Neuron (in vitro differentiated cells): ENCODE results near the gene FGF4.

Experiments used
- H2AFZ ChIP-seq: one replicate; pipeline ENCODE4 v1.6.1; 2013; ENCODE audit warnings: low read depth, mild to moderate bottlenecking, inconsistent platforms, low read length, moderate library complexity
- H3K27me3 ChIP-seq: one replicate; pipeline ENCODE4 v1.6.1; 2013; ENCODE audit warnings: low read length; ENCODE audit not compliant: insufficient read depth
- H3K36me3 ChIP-seq: one replicate; pipeline ENCODE4 v1.6.1; 2013; ENCODE audit warnings: low read length; ENCODE audit not compliant: insufficient read depth
- H3K4me1 ChIP-seq: one replicate; pipeline ENCODE4 v1.6.1; 2013; ENCODE audit warnings: low read length; ENCODE audit not compliant: insufficient read depth
- H3K4me3 ChIP-seq: 2 replicates; pipeline ENCODE4 v1.5.1; 2013; ENCODE audit warnings: mild to moderate bottlenecking, low read length, moderate library complexity
- H3K9me3 ChIP-seq: one replicate; pipeline ENCODE4 v1.6.1; 2013; ENCODE audit warnings: low read length

FGF4 gene

DNA sequence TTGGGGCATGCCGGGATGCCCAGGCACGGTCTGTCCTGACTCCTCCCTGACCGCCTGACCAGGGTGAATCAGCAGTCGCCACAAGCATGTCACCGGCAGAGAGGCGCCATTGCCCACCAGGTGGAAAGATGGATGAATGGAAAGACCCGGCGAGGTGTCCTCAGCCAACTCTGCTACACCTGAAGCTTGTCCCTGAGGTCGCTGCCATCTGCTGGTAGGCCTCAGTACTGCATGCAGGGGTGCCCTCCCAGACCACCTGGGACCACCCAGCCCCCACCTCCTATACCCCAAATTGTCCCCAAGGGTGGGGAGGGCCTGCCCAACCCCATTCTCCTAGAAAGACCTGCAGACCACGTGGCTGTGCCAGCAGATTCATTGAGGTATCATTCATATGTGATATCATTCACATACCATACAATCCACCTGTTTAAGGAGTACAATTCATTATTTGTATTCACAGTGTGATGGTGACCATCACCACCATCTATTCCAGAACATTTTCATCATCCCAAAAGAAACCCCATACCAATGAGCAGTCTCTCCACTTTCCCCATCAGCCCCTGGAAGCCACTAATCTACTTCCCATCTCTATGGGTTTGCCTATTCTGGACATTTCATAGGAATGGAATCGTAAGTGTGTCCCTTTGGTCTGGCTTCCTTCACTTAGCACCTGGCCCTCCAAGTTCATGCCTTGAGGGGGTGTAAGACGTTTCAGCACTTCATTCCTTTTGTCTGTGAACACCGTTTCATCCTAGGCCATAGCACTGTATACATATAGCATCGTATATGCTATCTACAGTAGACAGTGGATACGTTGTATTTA lies 26.6 kb upstream of the FGF4 start:
- Histone ChIP-seq H3K9me3 (no peaks in the 10 kb centered on the region), H3K4me3 (no peak overlapping the region), H2AFZ (no peak overlapping the region), H3K4me1 (no peaks in the 10 kb centered on the region), H3K36me3 (no peaks in the 10 kb centered on the region), H3K27me3 (no peaks in the 10 kb centered on the region)

DNA sequence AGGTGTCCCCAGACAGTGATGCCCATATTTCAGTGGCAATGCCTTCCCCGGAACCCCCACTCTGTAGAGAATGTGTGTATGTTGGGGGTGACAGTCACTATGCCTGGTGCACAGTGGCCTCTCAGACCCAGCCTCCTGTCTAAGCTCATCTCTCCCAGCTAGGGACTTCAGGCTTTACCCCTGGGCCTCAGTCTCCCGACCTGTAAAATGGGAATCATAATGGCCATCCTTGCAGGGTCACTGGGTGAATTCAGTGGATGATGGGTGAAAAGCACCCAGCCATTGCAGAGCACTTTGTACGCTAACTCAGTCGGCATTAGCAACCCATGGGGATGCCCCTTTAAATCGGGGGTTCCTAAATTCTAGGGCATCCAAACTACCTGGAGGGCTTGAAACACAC lies 25.1 kb upstream of the FGF4 start:
- no peaks in the 10 kb centered on the region for H3K27me3 ChIP-seq
- H3K36me3 ChIP-seq: no peaks in the 10 kb centered on the region

DNA sequence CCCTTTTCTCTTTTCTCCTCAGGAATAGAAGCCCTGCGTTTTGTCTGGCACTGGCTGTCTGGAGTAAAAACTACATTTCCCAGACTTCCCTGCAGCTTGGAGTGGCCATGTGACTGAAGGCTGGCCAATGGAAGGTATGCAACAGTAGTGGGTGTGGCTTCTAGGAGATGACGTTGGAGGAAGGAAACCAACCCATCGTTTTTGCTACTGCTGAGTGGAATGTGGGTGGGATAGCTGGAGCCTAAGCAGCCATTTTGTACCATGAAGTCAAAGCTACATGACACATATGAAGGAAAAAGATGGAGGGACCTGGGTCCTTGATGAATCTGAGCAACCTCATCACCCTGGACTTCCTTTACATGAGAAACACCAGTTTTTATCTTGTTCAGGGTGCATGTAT lies 24.4 kb upstream of the FGF4 start:
- H3K9me3 ChIP-seq: no peaks in the 10 kb centered on the region
- H2AFZ ChIP-seq: no peak overlapping the region
- no peaks in the 10 kb centered on the region for H3K4me1 ChIP-seq
- no peak overlapping the region for H3K4me3 ChIP-seq
- H3K36me3 ChIP-seq: no peaks in the 10 kb centered on the region
- H3K27me3 ChIP-seq: no peaks in the 10 kb centered on the region

More for the DNA sequence above, 25.1 kb upstream of the FGF4 start:
- Histone ChIP-seq H3K9me3 (no peaks in the 10 kb centered on the region), H2AFZ (no peak overlapping the region), H3K4me3 (no peak overlapping the region), H3K4me1 (no peaks in the 10 kb centered on the region)

DNA sequence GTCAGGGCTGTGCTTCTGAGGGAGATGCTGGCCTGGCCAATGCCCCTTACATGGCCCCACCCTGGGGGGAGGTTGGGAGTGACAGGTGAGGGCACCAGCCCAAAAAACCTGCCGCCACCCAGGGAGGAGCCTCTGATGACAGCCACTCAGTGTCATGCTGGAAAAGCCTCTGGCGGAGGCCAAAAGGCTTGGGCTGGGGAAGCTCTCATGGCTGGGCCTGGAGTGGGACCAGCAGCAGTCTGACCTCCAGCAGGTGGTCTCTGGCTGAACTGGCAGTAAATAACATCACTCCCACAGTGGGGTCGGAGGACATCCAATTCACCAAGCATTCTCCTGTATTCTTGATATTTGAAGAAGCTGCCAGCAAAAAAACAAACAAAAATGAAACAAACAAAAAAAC lies 24.0 kb upstream of the FGF4 start:
- no peaks in the 10 kb centered on the region for H3K9me3 ChIP-seq
- no peak overlapping the region for H3K4me3 ChIP-seq
- H3K36me3 ChIP-seq: no peaks in the 10 kb centered on the region
- no peak overlapping the region for H2AFZ ChIP-seq
- no peaks in the 10 kb centered on the region for H3K4me1 ChIP-seq
- no peaks in the 10 kb centered on the region for H3K27me3 ChIP-seq

DNA sequence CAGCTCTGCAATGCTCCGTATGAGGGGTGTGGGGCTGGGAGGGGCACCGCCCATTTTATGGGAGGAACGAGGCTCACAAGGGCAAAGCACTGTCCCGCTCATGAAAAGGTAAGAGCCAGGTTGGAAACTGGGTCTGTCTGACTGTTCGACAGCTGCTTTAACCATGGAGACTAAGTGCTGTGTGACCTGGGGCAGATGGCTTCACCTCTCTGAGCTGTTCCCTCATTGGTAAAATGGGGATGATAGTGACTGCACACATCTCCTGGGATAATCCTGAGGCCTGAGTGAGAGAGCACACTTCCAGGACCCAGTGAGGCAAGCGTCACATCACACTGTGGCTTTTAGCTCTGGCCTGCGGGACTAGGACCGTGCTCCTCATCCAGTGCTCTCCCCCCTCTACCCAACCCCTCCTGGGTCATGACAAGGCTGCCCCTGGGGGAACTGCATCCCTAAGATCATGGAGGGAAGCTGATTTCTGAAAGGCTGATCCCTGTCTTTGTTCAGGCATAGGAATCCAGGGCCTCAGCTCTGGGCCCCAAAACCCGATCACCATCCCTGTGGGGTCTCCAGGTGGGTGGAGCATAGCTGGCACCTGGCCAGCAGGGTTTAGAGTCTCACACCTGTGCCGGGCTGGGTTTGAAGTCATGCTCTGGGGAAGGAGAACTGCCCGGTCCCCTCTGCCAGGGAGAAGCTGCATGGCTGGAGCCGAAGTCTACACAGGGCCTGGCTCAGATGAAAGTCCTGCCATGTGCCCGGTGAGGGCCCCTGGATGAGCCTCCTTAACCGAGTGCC lies 22.8 kb upstream of the FGF4 start:
- Histone ChIP-seq H3K27me3 (no peaks in the 10 kb centered on the region), H2AFZ (no peak overlapping the region), H3K9me3 (no peaks in the 10 kb centered on the region), H3K36me3 (no peaks in the 10 kb centered on the region), H3K4me3 (no peak overlapping the region), H3K4me1 (no peaks in the 10 kb centered on the region)

DNA sequence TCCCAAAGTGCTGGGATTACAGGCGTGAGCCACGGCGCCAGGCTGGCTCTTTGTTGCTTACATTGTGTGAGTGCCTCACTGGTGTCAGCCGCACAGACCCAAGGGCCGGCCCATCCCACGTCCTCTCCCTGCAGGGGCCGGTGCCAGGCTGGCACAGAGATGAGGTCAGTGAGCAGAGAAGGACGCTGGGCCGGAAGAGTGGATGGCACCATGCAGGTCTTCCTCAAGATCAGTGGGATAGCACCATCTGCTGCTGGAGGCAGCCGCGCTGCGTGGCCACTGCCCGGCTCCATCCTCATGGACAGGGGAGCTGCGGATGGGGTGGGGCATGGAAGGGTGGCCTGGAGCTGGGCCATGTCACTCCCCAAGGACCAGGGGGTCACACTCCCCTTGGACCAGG lies 22.0 kb upstream of the FGF4 start:
- H3K4me1 ChIP-seq: no peaks in the 10 kb centered on the region
- no peak overlapping the region for H3K4me3 ChIP-seq
- no peaks in the 10 kb centered on the region for H3K36me3 ChIP-seq
- H2AFZ ChIP-seq: no peak overlapping the region
- no peaks in the 10 kb centered on the region for H3K27me3 ChIP-seq
- no peaks in the 10 kb centered on the region for H3K9me3 ChIP-seq

DNA sequence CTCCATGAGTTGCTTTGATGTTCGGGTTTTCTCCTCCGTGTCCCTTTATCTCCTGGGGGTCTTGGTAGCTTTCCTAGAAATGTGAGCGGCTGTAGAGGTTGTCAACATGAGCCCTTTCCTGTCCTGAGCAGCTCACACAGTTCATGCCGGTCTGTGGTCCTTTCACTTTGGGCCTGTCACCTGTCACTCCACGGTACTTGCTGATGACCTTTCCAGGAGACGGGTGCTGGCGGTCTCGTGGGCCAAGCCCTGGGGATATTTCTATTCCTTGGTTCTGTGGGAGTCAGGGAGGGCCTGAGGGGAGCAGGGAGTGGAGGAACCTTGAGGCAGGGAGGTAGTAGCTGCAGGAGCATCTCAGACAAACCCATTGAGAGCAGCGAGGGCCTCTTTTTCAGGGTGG lies 20.9 kb upstream of the FGF4 start:
- Histone ChIP-seq H3K36me3 (no peaks in the 10 kb centered on the region), H3K27me3 (no peaks in the 10 kb centered on the region), H2AFZ (no peak overlapping the region), H3K4me3 (no peak overlapping the region), H3K4me1 (no peaks in the 10 kb centered on the region), H3K9me3 (no peaks in the 10 kb centered on the region)

DNA sequence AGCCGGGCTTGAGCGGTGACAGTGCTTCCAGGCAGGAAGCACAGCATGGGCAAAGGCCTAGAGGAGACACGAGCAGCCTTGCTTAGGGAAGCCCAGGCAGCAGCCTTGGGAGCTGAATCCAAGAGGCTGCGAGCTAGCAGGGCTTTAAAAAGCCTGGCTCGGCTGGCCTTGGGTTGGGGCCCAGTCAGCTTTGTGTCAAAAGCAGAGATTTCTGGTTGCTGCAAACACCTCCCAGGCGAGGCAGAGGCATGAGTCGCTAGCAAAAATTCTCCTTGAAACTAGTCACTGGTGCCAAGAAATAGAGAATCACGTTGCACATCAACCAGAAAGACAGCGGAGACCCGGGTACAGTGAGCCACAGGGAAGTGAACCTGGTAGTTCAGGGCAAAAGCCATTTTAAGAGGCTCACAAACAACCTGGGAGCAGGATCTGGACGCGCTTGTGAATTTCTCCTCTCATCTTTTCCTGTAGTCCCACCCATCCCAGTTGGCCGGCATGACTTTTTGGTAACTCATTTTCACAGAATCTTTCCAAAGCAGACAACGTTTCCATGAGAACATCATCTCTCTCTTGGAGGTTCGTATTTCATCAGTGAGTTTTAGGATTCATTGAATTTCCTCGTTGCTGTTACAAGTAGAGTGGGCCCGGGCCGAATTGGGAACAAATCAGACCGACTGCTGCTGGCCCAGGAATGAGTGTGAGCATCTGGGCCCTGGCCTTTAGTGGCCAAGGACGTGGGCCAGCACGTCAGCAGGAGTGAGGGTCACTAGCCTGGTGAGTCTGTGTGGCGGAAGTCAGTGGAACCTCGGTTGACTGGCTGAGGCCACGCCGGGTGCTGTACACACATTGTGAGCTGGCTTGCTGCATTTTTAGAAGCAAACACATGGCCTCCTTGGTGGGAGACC lies 16.4 kb upstream of the FGF4 start:
- Histone ChIP-seq H3K4me3 (no peak overlapping the region), H3K9me3 (no peaks in the 10 kb centered on the region), H2AFZ (no peak overlapping the region), H3K36me3 (no peaks in the 10 kb centered on the region), H3K4me1 (no peaks in the 10 kb centered on the region), H3K27me3 (peaks cover 6% of the 10 kb centered on the region)

DNA sequence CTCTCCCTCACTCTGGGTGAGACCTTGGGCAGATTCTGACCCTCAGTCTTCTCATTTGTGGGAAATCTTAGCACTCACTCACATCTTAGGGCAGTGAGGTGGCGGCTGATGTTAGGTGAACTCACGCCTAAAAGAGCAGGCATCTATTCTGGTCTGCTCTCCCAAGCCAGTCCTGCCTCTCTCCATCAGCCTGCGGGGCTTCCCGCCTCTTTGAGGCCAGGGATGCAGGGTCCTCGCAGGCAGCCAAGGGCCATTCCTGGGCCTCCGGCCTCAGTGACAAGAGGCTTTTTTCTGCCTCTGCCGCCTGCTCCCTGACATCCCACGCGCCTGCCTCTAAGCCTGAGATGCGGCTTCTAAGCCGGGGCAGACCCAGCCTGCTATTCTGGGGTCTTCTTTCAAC lies 13.8 kb upstream of the FGF4 start:
- no peak overlapping the region for H2AFZ ChIP-seq
- peaks cover 6% of the 10 kb centered on the region for H3K27me3 ChIP-seq
- no peaks in the 10 kb centered on the region for H3K36me3 ChIP-seq
- no peak overlapping the region for H3K4me3 ChIP-seq
- no peaks in the 10 kb centered on the region for H3K9me3 ChIP-seq
- H3K4me1 ChIP-seq: no peaks in the 10 kb centered on the region

DNA sequence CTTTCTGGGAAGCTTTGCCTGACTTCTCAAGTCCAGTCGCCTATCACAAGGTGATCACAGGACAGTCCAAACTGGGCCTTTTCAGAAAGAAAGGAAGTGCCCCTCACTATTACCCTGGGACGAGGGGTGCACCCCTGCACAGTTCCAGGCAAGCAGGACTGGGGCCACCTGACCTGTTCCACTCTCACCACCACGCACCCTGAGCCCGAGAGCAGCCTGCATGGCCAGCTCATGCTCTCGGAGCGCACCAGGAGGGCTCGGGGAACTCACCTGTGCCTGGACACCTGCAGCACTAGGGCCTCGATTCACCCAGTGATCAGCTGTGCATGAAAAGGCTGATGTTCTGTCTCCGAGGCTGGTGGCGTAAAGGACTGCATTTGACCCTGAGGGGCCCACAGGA lies 12.8 kb upstream of the FGF4 start:
- Histone ChIP-seq H3K9me3 (no peaks in the 10 kb centered on the region), H3K4me1 (no peaks in the 10 kb centered on the region), H3K36me3 (no peaks in the 10 kb centered on the region), H3K27me3 (peaks cover 6% of the 10 kb centered on the region), H2AFZ (no peak overlapping the region), H3K4me3 (no peak overlapping the region)

DNA sequence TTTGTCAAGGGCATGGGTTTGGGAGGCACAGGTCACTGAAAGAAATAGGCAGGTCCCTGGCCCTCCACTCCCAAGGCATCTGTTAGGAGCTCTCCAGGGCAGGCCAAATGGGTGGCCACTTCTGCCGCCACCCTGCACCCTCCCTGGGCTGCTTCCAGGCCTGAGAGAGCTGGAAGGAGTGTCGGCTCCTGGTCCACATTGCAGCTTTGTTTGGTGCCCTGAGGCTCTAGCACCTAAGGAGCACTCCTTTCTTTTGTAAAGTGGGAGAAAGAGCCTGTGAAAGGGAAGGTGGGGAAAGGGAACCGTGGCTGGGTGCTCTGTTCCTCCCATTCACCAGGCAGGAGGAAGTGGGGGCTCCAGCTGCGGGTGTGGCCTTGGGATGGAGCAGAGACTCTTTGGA lies 12.3 kb upstream of the FGF4 start:
- Histone ChIP-seq H3K9me3 (no peaks in the 10 kb centered on the region), H3K27me3 (peaks cover 6% of the 10 kb centered on the region), H2AFZ (no peak overlapping the region), H3K4me1 (no peaks in the 10 kb centered on the region), H3K36me3 (no peaks in the 10 kb centered on the region), H3K4me3 (no peak overlapping the region)

DNA sequence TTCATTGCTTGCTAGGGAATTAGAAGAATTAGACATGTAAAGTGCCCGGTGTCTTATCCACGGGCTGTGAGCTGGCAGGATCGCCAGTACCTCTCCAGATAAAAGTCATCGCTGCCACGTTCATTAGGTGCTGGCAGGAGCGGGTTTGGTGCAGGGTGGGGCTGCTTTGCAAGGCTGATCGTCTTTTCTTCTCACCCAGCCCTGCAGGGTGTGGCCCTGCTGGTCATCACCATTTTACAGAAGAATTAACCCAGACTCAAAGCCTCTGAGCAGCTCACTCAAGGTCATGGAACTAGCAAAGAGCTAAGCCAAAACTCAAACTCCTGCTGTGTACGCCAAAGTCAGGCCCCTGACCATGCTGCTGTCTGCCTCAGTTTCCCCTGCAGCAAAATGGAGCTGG lies 6.1 kb upstream of the FGF4 start:
- H3K9me3 ChIP-seq: no peaks in the 10 kb centered on the region
- no peaks in the 10 kb centered on the region for H3K36me3 ChIP-seq
- no peak overlapping the region for H2AFZ ChIP-seq
- no peak overlapping the region for H3K4me3 ChIP-seq
- no peaks in the 10 kb centered on the region for H3K4me1 ChIP-seq
- H3K27me3 ChIP-seq: peaks cover 16% of the 10 kb centered on the region

DNA sequence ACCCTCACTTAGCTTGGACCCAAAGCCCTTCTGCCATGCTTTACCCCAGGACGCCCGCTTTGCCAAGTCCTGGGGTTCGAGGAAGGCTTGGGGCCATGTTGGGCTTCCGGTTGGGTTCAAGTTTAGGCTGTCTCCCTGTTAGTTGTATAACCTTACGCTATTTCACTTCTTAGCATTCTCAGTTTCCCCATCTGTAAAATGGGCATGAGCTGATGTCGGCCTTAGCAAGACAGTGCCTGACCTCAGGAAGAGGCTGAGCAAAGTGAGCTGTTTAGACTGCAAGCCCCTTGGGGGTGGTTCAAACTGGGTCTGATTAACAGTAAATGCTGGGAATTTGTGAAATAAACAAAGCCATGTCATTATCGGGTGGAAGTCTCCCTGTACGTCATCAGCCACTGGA lies 3.2 kb upstream of the FGF4 start:
- no peak overlapping the region for H3K4me3 ChIP-seq
- H3K27me3 ChIP-seq: peaks cover 44% of the 10 kb centered on the region
- no peaks in the 10 kb centered on the region for H3K36me3 ChIP-seq

More for the DNA sequence above, 3.2 kb upstream of the FGF4 start:
- H2AFZ ChIP-seq: no peak overlapping the region
- H3K4me1 ChIP-seq: no peaks in the 10 kb centered on the region
- H3K9me3 ChIP-seq: no peaks in the 10 kb centered on the region
